KG1 (cell line): Measurements from ENCODE around the gene ZNF24.

Source experiments
- DNase-seq: peaks from one replicate; lab custom pipeline; 2025; lab: John Stamatoyannopoulos, UW

The ZNF24 gene

GRCh38 chr18:35352778-35353177 is 8.6 kb upstream of the ZNF24 start:
- no peak for DNase-seq

- DNase-seq: no peak
These were observed 8.1 kb upstream of the ZNF24 start for GRCh38 chr18:35352283-35352682.

- DNase-seq: no peak
These were observed 3.8 kb upstream of the ZNF24 start for GRCh38 chr18:35348001-35348400.

- no peak for DNase-seq
These were observed 1.7 kb upstream of the ZNF24 start for GRCh38 chr18:35345950-35346349.

GRCh38 chr18:35345460-35345921 is 1.3 kb upstream of the ZNF24 start:
- DNase-seq: no peak

GRCh38 chr18:35344736-35345459 is 678 bp upstream of the ZNF24 start:
- DNase-seq: no peak

GRCh38 chr18:35343488-35343935 is 708 bp downstream of the ZNF24 start:
- no peak for DNase-seq

- no peak for DNase-seq
These were observed 6.9 kb downstream of the ZNF24 start for GRCh38 chr18:35337286-35337685.

GRCh38 chr18:35335866-35336265 is 8.4 kb downstream of the ZNF24 start:
- no peak for DNase-seq

GRCh38 chr18:35334821-35335220 is 9.4 kb downstream of the ZNF24 start:
- DNase-seq: no peak

GRCh38 chr18:35334212-35334611 is 10.0 kb downstream of the ZNF24 start:
- DNase-seq: no peak

- no peak for DNase-seq
These were observed 12.7 kb downstream of the ZNF24 start for GRCh38 chr18:35331367-35332087.

- DNase-seq: no peak
These were observed 15.4 kb downstream of the ZNF24 start for GRCh38 chr18:35328868-35329267.

- no peak for DNase-seq
These were observed 17.4 kb downstream of the ZNF24 start for GRCh38 chr18:35326695-35327387.

- DNase-seq: no peak
These were observed 19.1 kb downstream of the ZNF24 start for GRCh38 chr18:35324926-35325655.

GRCh38 chr18:35322486-35323458 is 21.4 kb downstream of the ZNF24 start:
- DNase-seq: no peak

GRCh38 chr18:35311496-35311895 is 32.7 kb downstream of the ZNF24 start:
- no peak for DNase-seq

- no peak for DNase-seq
These were observed 37.5 kb downstream of the ZNF24 start for GRCh38 chr18:35306588-35307250.

- DNase-seq: no peak
These were observed 40.6 kb downstream of the ZNF24 start for GRCh38 chr18:35303610-35304009.

- DNase-seq: no peak
These were observed 48.2 kb downstream of the ZNF24 start for GRCh38 chr18:35296060-35296459.
